CD14-positive monocyte (primary cell): ENCODE results near the gene AGAP1. TPM values are rescaled to one million over a fixed set of nuclear protein-coding genes. Genes with fewer than 3 reads are reported as not detected.

ENCODE experiments used
- DNase-seq, 3 donors: peaks; one replicate each; pipeline ENCODE4 v3.0.0-alpha.2; 2011 to 2022
- H2AFZ ChIP-seq: 2 replicates; pipeline ENCODE4 v1.6.0; 2012; ENCODE audit warnings: mild to moderate bottlenecking, low read depth, low read length, inconsistent platforms; ENCODE audit not compliant: insufficient read depth, poor library complexity, severe bottlenecking
- H3K27ac ChIP-seq, 2 donors: 1 replicate in 1 of 2; 2 replicates in 1 of 2; pipeline ENCODE4 v1.5.1; 2012 to 2013; ENCODE audit warnings: low read length in 2 of 2, control low read depth in 1 of 2, inconsistent platforms in 1 of 2, low read depth in 1 of 2, mild to moderate bottlenecking in 1 of 2
- H3K27me3 ChIP-seq, 2 donors: one replicate each; pipeline versions ENCODE4 v1.6.0 to v1.6.1; 2011 to 2013; ENCODE audit warnings: low read length in 2 of 2; ENCODE audit not compliant: control insufficient read depth in 2 of 2, insufficient read depth in 2 of 2
- H3K36me3 ChIP-seq, 2 donors: replicated peaks in 1 of 2; 1 replicate in 1 of 2; 2 replicates in 1 of 2; pipeline versions ENCODE4 v1.5.1 to v1.6.1; 2012 to 2013; ENCODE audit warnings: low read length in 2 of 2, control low read depth in 1 of 2, inconsistent platforms in 1 of 2, mild to moderate bottlenecking in 1 of 2; ENCODE audit not compliant: insufficient read depth in 2 of 2, control insufficient read depth in 1 of 2
- H3K4me1 ChIP-seq, 2 donors: 1 replicate in 1 of 2; 2 replicates in 1 of 2; pipeline versions ENCODE4 v1.5.1 to v1.6.1; 2012 to 2013; ENCODE audit warnings: low read length in 2 of 2, control low read depth in 1 of 2, inconsistent platforms in 1 of 2, mild to moderate bottlenecking in 1 of 2, moderate library complexity in 1 of 2; ENCODE audit not compliant: insufficient read depth in 2 of 2, control insufficient read depth in 1 of 2
- H3K4me2 ChIP-seq: replicated peaks from 2 replicates; pipeline ENCODE3; 2012; ENCODE audit warnings: low read length, moderate library complexity, mild to moderate bottlenecking; ENCODE audit not compliant: poor library complexity, severe bottlenecking; ENCODE audit errors: extremely low read depth
- H3K4me3 ChIP-seq, 3 experiments: fragments of 200-600 bp in 1 of 3; sonication (generic) in 1 of 3; replicated peaks in 1 of 3; 1 replicate in 2 of 3; 2 replicates in 1 of 3; pipeline ENCODE4 v1.5.1; 2011 to 2013; ENCODE audit warnings: low read length in 3 of 3, mild to moderate bottlenecking in 3 of 3, control low read depth in 2 of 3, low read depth in 2 of 3, inconsistent platforms in 1 of 3, moderate library complexity in 1 of 3
- H3K79me2 ChIP-seq: 2 replicates; pipeline ENCODE4 v1.6.0; 2012; ENCODE audit warnings: mild to moderate bottlenecking, control low read depth, inconsistent platforms, low read length, moderate library complexity; ENCODE audit not compliant: insufficient read depth
- H3K9ac ChIP-seq: 2 replicates; pipeline ENCODE4 v1.6.0; 2017; ENCODE audit warnings: low read length, mild to moderate bottlenecking; ENCODE audit not compliant: insufficient read depth, poor library complexity, severe bottlenecking
- H3K9me3 ChIP-seq, 2 donors: replicated peaks in 1 of 2; 1 replicate in 1 of 2; 2 replicates in 1 of 2; pipeline versions ENCODE4 v1.5.1 to v1.6.1; 2012 to 2013; ENCODE audit warnings: low read length in 2 of 2, control low read depth in 1 of 2; ENCODE audit not compliant: control insufficient read depth in 1 of 2, insufficient read depth in 1 of 2
- H4K20me1 ChIP-seq: 2 replicates; pipeline ENCODE4 v1.6.0; 2012; ENCODE audit warnings: mild to moderate bottlenecking, low read length, control low read depth, moderate library complexity; ENCODE audit not compliant: insufficient read depth
- H3K27ac Mint-ChIP-seq, 7 donors: one replicate each; pipeline ENCODE4 v1.8.0; 2020; ENCODE audit warnings: mild to moderate bottlenecking in 7 of 7, mixed read lengths in 7 of 7, moderate library complexity in 6 of 7, inconsistent platforms in 2 of 7
- H3K27me3 Mint-ChIP-seq, 3 donors: one replicate each; pipeline ENCODE4 v1.8.0; 2021 to 2022; ENCODE audit warnings: low read depth in 3 of 3, mild to moderate bottlenecking in 3 of 3, mixed read lengths in 3 of 3, moderate library complexity in 3 of 3, inconsistent platforms in 1 of 3
- H3K36me3 Mint-ChIP-seq, 2 donors: one replicate each; pipeline ENCODE4 v1.8.0; 2020; ENCODE audit warnings: mixed read lengths in 2 of 2, inconsistent platforms in 1 of 2, mild to moderate bottlenecking in 1 of 2
- H3K4me1 Mint-ChIP-seq: one replicate; pipeline ENCODE4 v1.8.0; 2020; ENCODE audit warnings: mild to moderate bottlenecking, mixed read lengths
- H3K4me3 Mint-ChIP-seq, 2 donors: one replicate each; pipeline ENCODE4 v1.8.0; 2020; ENCODE audit warnings: mild to moderate bottlenecking in 2 of 2, mixed read lengths in 2 of 2, moderate library complexity in 1 of 2
- H3K9me3 Mint-ChIP-seq, 7 donors: one replicate each; pipeline ENCODE4 v1.8.0; 2020 to 2022; ENCODE audit warnings: mixed read lengths in 7 of 7, mild to moderate bottlenecking in 6 of 7, moderate library complexity in 6 of 7, inconsistent platforms in 2 of 7
- CTCF ChIP-seq: fragments of 200-600 bp; IDR thresholded peaks from one replicate; pipeline ENCODE4 v1.8.0; 2022; ENCODE audit warnings: antibody characterized with exemption, mild to moderate bottlenecking
- WGBS: methylation state at CpG from one replicate; pipeline ENCODE4 v1.1.5; 2013; ENCODE audit warnings: missing lambda C conversion rate; ENCODE audit not compliant: insufficient coverage; 5-methylcytosine and 5-hydroxymethylcytosine counted together
- intact Hi-C, 2 donors: fragments of 100-400 bp; cut with micrococcal nuclease; formaldehyde crosslinking; loops; one replicate each; pipeline versions ENCODE4 v1.15.0 to v1.15.1; 2023
- polyA plus RNA-seq, 3 donors: library from polyadenylated mRNA; depleted of rRNA in 1 of 3; unstranded in 2 of 3; stranded (reverse) in 1 of 3; fragments of 300-500 nt in 2 of 3; fragments of >200 nt in 1 of 3; fragmentation: Illumina TruSeq in 2 of 3; gene quantifications; 1 replicate in 2 of 3; 2 replicates in 1 of 3; pipeline ENCODE4 v1.2.3, GENCODE V29; 2012 to 2021

AGAP1 gene
- polyA plus RNA-seq, 3 donors, result 0.12 TPM; not detected in 2

GRCh38 chr2:235445116-235445515 lies 48.7 kb upstream of the AGAP1 start:
- H3K27ac ChIP-seq, result no peak overlapping the region
- Mint-ChIP-seq H3K27me3 (peaks cover 0 to 3% (median 2%) of the 10 kb centered on the region in 3 donors), H3K4me1 (no peaks in the 10 kb centered on the region), H3K36me3 (no peaks in the 10 kb centered on the region), H3K27ac (no peak overlapping the region), H3K4me3 (no peak overlapping the region), H3K9me3 (peaks cover 2 to 13% (median 8%) of the 10 kb centered on the region in 7 donors)
- H3K4me1 ChIP-seq, result no peaks in the 10 kb centered on the region
- no peaks in the 10 kb centered on the region for H3K36me3 ChIP-seq
- no peak overlapping the region for H3K4me3 ChIP-seq
- H3K9ac ChIP-seq, result no peak overlapping the region
- H3K4me2 ChIP-seq, result no peak overlapping the region
- H3K79me2 ChIP-seq, result no peaks in the 10 kb centered on the region
- H3K27me3 ChIP-seq, result no peaks in the 10 kb centered on the region
- no peaks in the 10 kb centered on the region for H4K20me1 ChIP-seq
- no peak for TF ChIP-seq CTCF
- no peak for DNase-seq
- H2AFZ ChIP-seq, result no peak overlapping the region
- intact Hi-C loops, result no loop called here
- peaks cover 0 to 16% of the 10 kb centered on the region in 2 donors for H3K9me3 ChIP-seq
- 79% methylated on average over 2 of the region's 6 CpGs for WGBS

GRCh38 chr2:235446082-235446481 lies 47.8 kb upstream of the AGAP1 start:
- no peaks in the 10 kb centered on the region for H3K4me1 Mint-ChIP-seq
- Histone ChIP-seq H3K4me3 (no peak overlapping the region), H3K79me2 (no peaks in the 10 kb centered on the region), H2AFZ (no peak overlapping the region), H3K9me3 (peaks cover 0 to 16% of the 10 kb centered on the region in 2 donors), H3K4me2 (no peak overlapping the region), H3K36me3 (no peaks in the 10 kb centered on the region), H4K20me1 (no peaks in the 10 kb centered on the region), H3K27ac (no peak overlapping the region), H3K4me1 (no peaks in the 10 kb centered on the region), H3K9ac (no peak overlapping the region), H3K27me3 (no peaks in the 10 kb centered on the region)
- H3K27me3 Mint-ChIP-seq, result peaks cover 0 to 2% (median 2%) of the 10 kb centered on the region in 3 donors
- intact Hi-C loops, result no loop called here
- H3K4me3 Mint-ChIP-seq, result no peak overlapping the region
- H3K9me3 Mint-ChIP-seq, result peaks cover 2 to 13% (median 8%) of the 10 kb centered on the region in 7 donors
- 92% methylated on average over 4 of the region's 5 CpGs for WGBS
- TF ChIP-seq CTCF, result no peak
- no peak for DNase-seq
- H3K27ac Mint-ChIP-seq, result no peak overlapping the region
- no peaks in the 10 kb centered on the region for H3K36me3 Mint-ChIP-seq
